K562 (cell line): ENCODE data around the gene FRMD4A. TPM values are rescaled to one million over a fixed set of nuclear protein-coding genes. Genes with fewer than 3 reads are reported as not detected.
A peak's percentile ranks its signal among the peaks of the same experiment; 100 is the strongest.

ENCODE experiments used
- ATAC-seq: fragments of 200-7000 bp; cut with Tn5 transposase; 3 replicates; pipeline ENCODE4 v1.9.1; 2020; ENCODE audit warnings: moderate library complexity
- BruUV-seq: library from RNA; stranded (reverse); fragments of 400-500 nt; replicated peaks from 2 replicates; lab custom pipeline; 2021; lab: Mats Ljungman, UMichigan
- CTCF ChIA-PET: fragments of 300-600 bp; formaldehyde crosslinking; extraction: SDS; loops from one replicate; lab custom pipeline; 2021; ENCODE audit warnings: low intra/inter-chr PET ratio; lab: Yijun Ruan, JAX
- POLR2A ChIA-PET: fragments of 300-600, 350-650 bp; sonication (Branson Sonifier 250); formaldehyde crosslinking; extraction: SDS; loops from one replicate; lab custom pipeline; 2021; ENCODE audit warnings: antibody characterized with exemption, inconsistent platforms; lab: Yijun Ruan, JAX
- DNase-seq, 4 experiments: peaks; one replicate each; pipeline versions ENCODE4 v3.0.0 to v3.0.0-alpha.2; 2011 to 2018; ENCODE audit warnings: low spot score in 3 of 4, mixed read lengths in 3 of 4; ENCODE audit errors: extremely low read depth in 1 of 4
- FAIRE-seq: peaks from 2 replicates; lab custom pipeline; 2011; peaks lifted over from hg19 to GRCh38; lab: Jason Lieb, UNC
- H2AFZ ChIP-seq: 2 replicates; pipeline ENCODE4 v1.6.0; 2011; ENCODE audit warnings: low read depth, low read length, control low read depth, inconsistent platforms
- H3K27ac ChIP-seq: fragments of 200-600 bp; 3 replicates; pipeline ENCODE4 v1.8.0; 2011; ENCODE audit warnings: low read depth, mild to moderate bottlenecking, control low read depth, inconsistent platforms, low read length, moderate library complexity, mixed read lengths; ENCODE audit errors: extremely low read depth
- H3K27me3 ChIP-seq, 2 experiments: fragments of 300-600 bp in 1 of 2; 2 replicates in 1 of 2; 3 replicates in 1 of 2; pipeline versions ENCODE4 v1.6.0 to v1.8.0; 2011; ENCODE audit warnings: inconsistent platforms in 2 of 2, low read length in 2 of 2, mild to moderate bottlenecking in 1 of 2, mixed read lengths in 1 of 2, moderate library complexity in 1 of 2; ENCODE audit not compliant: control insufficient read depth in 2 of 2, insufficient read depth in 2 of 2
- H3K36me3 ChIP-seq: fragments of 300-600 bp; 3 replicates; pipeline ENCODE4 v1.8.0; 2011; ENCODE audit warnings: mild to moderate bottlenecking, low read length, inconsistent platforms; ENCODE audit not compliant: control insufficient read depth, insufficient read depth
- H3K4me1 ChIP-seq, 2 experiments: fragments of 200-600 bp in 1 of 2; replicated peaks in 1 of 2; 2 replicates in 1 of 2; 3 replicates in 1 of 2; pipeline versions ENCODE4 v1.5.1 to v1.8.0; 2011; ENCODE audit warnings: inconsistent platforms in 2 of 2, low read length in 2 of 2, mild to moderate bottlenecking in 1 of 2, mixed read lengths in 1 of 2, moderate library complexity in 1 of 2; ENCODE audit not compliant: control insufficient read depth in 2 of 2, insufficient read depth in 2 of 2
- H3K4me2 ChIP-seq: 2 replicates; pipeline ENCODE4 v1.6.1; 2011; ENCODE audit warnings: low read length, control low read depth, inconsistent platforms, mixed read lengths; ENCODE audit not compliant: insufficient read depth
- H3K4me3 ChIP-seq: fragments of 200-600 bp; sonication (generic), shearing (Covaris generic); 2 replicates; pipeline ENCODE4 v1.5.1; 2016; ENCODE audit warnings: control low read depth, inconsistent platforms
- H3K79me2 ChIP-seq: fragments of 200-600 bp; 3 replicates; pipeline ENCODE4 v1.8.0; 2011; ENCODE audit warnings: low read length, inconsistent platforms; ENCODE audit not compliant: control insufficient read depth, insufficient read depth
- H3K9ac ChIP-seq, 2 experiments: 2 replicates each; pipeline versions ENCODE4 v1.6.0 to v1.6.1; 2011; ENCODE audit warnings: low read depth in 2 of 2, low read length in 2 of 2, control low read depth in 1 of 2, inconsistent platforms in 1 of 2, mild to moderate bottlenecking in 1 of 2, mixed read lengths in 1 of 2; ENCODE audit not compliant: insufficient read depth in 1 of 2
- H3K9me1 ChIP-seq: one replicate; pipeline ENCODE4 v1.6.0; 2011; ENCODE audit warnings: inconsistent platforms, mild to moderate bottlenecking, low read length, moderate library complexity; ENCODE audit not compliant: control insufficient read depth, insufficient read depth
- H3K9me3 ChIP-seq: replicated peaks from 2 replicates; pipeline ENCODE4 v1.5.1; 2011; ENCODE audit warnings: low read depth, low read length, inconsistent platforms; ENCODE audit not compliant: control insufficient read depth, insufficient read depth
- H4K20me1 ChIP-seq: replicated peaks from 2 replicates; pipeline ENCODE4 v1.6.1; 2011; ENCODE audit warnings: low read length, inconsistent platforms, mixed read lengths; ENCODE audit not compliant: control insufficient read depth, insufficient read depth
- ATF7 ChIP-seq: fragments of 450-650 bp; IDR thresholded peaks from 2 replicates; pipeline ENCODE4 v1.7.1; 2014; ENCODE audit warnings: mild to moderate bottlenecking, moderate library complexity
- FOSL1 ChIP-seq: fragments of 200-800 bp; sonication (Bioruptor generic); conservative IDR thresholded peaks from 2 replicates; pipeline ENCODE4 v1.6.1; 2016; ENCODE audit warnings: missing genetic modification characterization, missing compliant biosample characterization
- FOXM1 ChIP-seq, 2 experiments: fragments of 450-650 bp in 1 of 2; sonication (generic) in 1 of 2; formaldehyde crosslinking in 1 of 2; IDR thresholded peaks; 2 replicates each; pipeline versions ENCODE4 v1.6.1 to v1.9.0; 2017 to 2022; ENCODE audit warnings: low read depth in 2 of 2, mild to moderate bottlenecking in 2 of 2, missing genetic modification reagents in 1 of 2, moderate library complexity in 1 of 2
- ILK ChIP-seq: fragments of 450-650 bp; IDR thresholded peaks from 2 replicates; pipeline ENCODE4 v1.6.1; 2016; ENCODE audit warnings: missing genetic modification characterization, low read depth, mild to moderate bottlenecking, missing compliant biosample characterization, moderate library complexity, borderline replicate concordance
- JUN ChIP-seq, 2 experiments: sonication (generic) in 1 of 2; formaldehyde crosslinking in 1 of 2; IDR thresholded peaks; 2 replicates each; pipeline versions ENCODE4 v1.6.1 to v1.8.0; 2012 to 2022; ENCODE audit warnings: borderline replicate concordance in 2 of 2, mild to moderate bottlenecking in 2 of 2, improper control_type of control experiment in 1 of 2, low read depth in 1 of 2, low read length in 1 of 2, missing genetic modification reagents in 1 of 2
- KLF10 ChIP-seq: fragments of 250-450 bp; sonication (Bioruptor Pico); IDR thresholded peaks from 2 replicates; pipeline ENCODE4 v1.6.1; 2021; ENCODE audit warnings: matching md5 sums
- NFRKB ChIP-seq: fragments of 450-650 bp; IDR thresholded peaks from 2 replicates; pipeline ENCODE4 v1.6.1; 2016; ENCODE audit warnings: low read depth
- THRA ChIP-seq: fragments of 450-650 bp; IDR thresholded peaks from 2 replicates; pipeline ENCODE4 v1.6.1; 2017; ENCODE audit warnings: mild to moderate bottlenecking, moderate library complexity
- TSC22D4 ChIP-seq: fragments of 450-650 bp; IDR thresholded peaks from 2 replicates; pipeline ENCODE4 v1.6.1; 2016; ENCODE audit warnings: missing genetic modification characterization, missing biosample characterization, control low read depth
- ZNF699 ChIP-seq: fragments of 250-450 bp; sonication (Bioruptor Pico); IDR thresholded peaks from 2 replicates; pipeline ENCODE4 v1.8.0; 2021; ENCODE audit warnings: mild to moderate bottlenecking, moderate library complexity; ENCODE audit not compliant: insufficient replicate concordance
- WGBS: fragments of 100-300 bp; shearing (Covaris generic); methylation state at CpG from one replicate; pipeline ENCODE4 v1.1.6; 2016; ENCODE audit warnings: low coverage, mixed read lengths; ENCODE audit not compliant: insufficient coverage; ENCODE audit errors: missing lambda C conversion rate; 5-methylcytosine and 5-hydroxymethylcytosine counted together
- in situ Hi-C: fragments of 300-500 bp; cut with MboI; formaldehyde crosslinking; loops from 4 replicates; pipeline ENCODE4 v1.15.0; 2018; ENCODE audit warnings: inconsistent platforms, mixed read lengths
- intact Hi-C: fragments of 100-400 bp; cut with micrococcal nuclease; formaldehyde crosslinking; loops from 2 replicates; pipeline ENCODE4 v1.14.2; 2022
- polyA plus RNA-seq, 8 experiments: library from polyadenylated mRNA; depleted of rRNA in 4 of 8; stranded (reverse) in 5 of 8; unstranded in 3 of 8; fragments of >200 nt; fragmentation: Nextera tagmentation in 2 of 8; fragmentation: Illumina TruSeq in 1 of 8; extraction: Ambion mirVana in 2 of 8; extraction: Trizol in 1 of 8; gene quantifications; 2 replicates each; pipeline versions ENCODE4 v1.2.1 to v1.2.3, GENCODE V29; 2011 to 2014; ENCODE audit warnings: inconsistent platforms in 1 of 8, missing spikeins in 1 of 8
- total RNA-seq, 7 experiments: library from RNA; depleted of rRNA in 6 of 7; stranded (reverse); fragments of >200 nt in 6 of 7; fragmentation: Illumina TruSeq in 2 of 7; extraction: Trizol in 2 of 7; gene quantifications; 2 replicates each; pipeline versions ENCODE4 v1.2.1 to v1.2.3, GENCODE V29; 2011 to 2021; ENCODE audit warnings: low replicate concordance in 1 of 7

FRMD4A gene
- total and polyA plus RNA-seq, 9 of the 15 experiments (the other 6 are each of a cell fraction or from before 2014, with no cell fraction given): 0.80 to 5.2 (median 3.0) TPM

GRCh38 chr10:13612654-13613373 lies 717.9 kb downstream of the FRMD4A start (continued):
- TF ChIP-seq ILK (tag): no peak
- no peak for TF ChIP-seq JUN (IDR thresholded peaks at IDR 0.05; ENCODE audit: borderline replicate concordance, low read depth, low read length)
- no peak for TF ChIP-seq JUN (CRISPR knock-in tag; IDR thresholded peaks at IDR 0.05; ENCODE audit: borderline replicate concordance)

- no peak for FAIRE-seq
- Histone ChIP-seq H3K27me3 (no peaks in the 10 kb centered on the region), H3K4me3 (no peak overlapping the region), H3K36me3 (peaks cover 26% of the 10 kb centered on the region), H3K9me1 (no peaks in the 10 kb centered on the region), H3K9ac (peak overlapping the region in 1 of 2 experiments; percentile 40; a peak in 1 of 4 replicates), H3K4me2 (no peak overlapping the region), H2AFZ (no peak overlapping the region), H3K4me1 (no peaks in the 10 kb centered on the region), H4K20me1 (0 out of 2 replicates have a peak, but pooled peaks cover 4% of the 10 kb centered on the region), H3K79me2 (no peaks in the 10 kb centered on the region), H3K9me3 (no peaks in the 10 kb centered on the region), H3K27ac (no peak overlapping the region)
- no peak for ATAC-seq
- CTCF ChIA-PET: no interaction called here
- BruUV-seq: no TSS peak
- intact Hi-C loops (no loop called here), in situ Hi-C loops (no loop called here)
- POLR2A ChIA-PET: no interaction called here
- no peak for DNase-seq
- WGBS: 80% methylated on average over 8 of the region's 8 CpGs
- TF ChIP-seq NFRKB (no peak), THRA (no peak), ZNF699 (CRISPR knock-in tag) (no peak), ATF7 (no peak), FOSL1 (tag) (no peak), FOXM1 (IDR thresholded peaks at IDR 0.05; ENCODE audit: low read depth) (no peak), FOXM1 (CRISPR knock-in tag; IDR thresholded peaks at IDR 0.05; ENCODE audit: low read depth) (no peak), TSC22D4 (no peak), KLF10 (CRISPR knock-in tag) (no peak)
Measured at GRCh38 chr10:13608246-13608853, 722.4 kb downstream of the FRMD4A start.
